ENCODE data around the gene RBM20.
"Not testable (repeated sequence)": the region's sequence is repeated elsewhere in the genome, so short reads cannot be mapped to it uniquely, and the experiment has no call there.

Gene RBM20

GRCh38 chr10:110765513-110766319, 121.6 kb downstream of the RBM20 start:
- no peak for DNase-seq (ENCODE audit: low read depth)

- not testable (repeated sequence) for DNase-seq (ENCODE audit: low read depth)
Measured at GRCh38 chr10:110767601-110768000, 123.5 kb downstream of the RBM20 start.

GRCh38 chr10:110770243-110770642, 126.1 kb downstream of the RBM20 start:
- no peak for DNase-seq (ENCODE audit: low read depth)

GRCh38 chr10:110771486-110771885, 127.3 kb downstream of the RBM20 start:
- no peak for DNase-seq (ENCODE audit: low read depth)

GRCh38 chr10:110771991-110772390, 127.9 kb downstream of the RBM20 start:
- DNase-seq (ENCODE audit: low read depth), result no peak

GRCh38 chr10:110772454-110773025, 128.4 kb downstream of the RBM20 start:
- no peak for DNase-seq (ENCODE audit: low read depth)

GRCh38 chr10:110773693-110774068, 129.5 kb downstream of the RBM20 start:
- DNase-seq (ENCODE audit: low read depth), result no peak

- peak; percentile 58 for DNase-seq (ENCODE audit: low read depth)
Measured at GRCh38 chr10:110774069-110775019, 130.2 kb downstream of the RBM20 start.

GRCh38 chr10:110775020-110775375, 130.9 kb downstream of the RBM20 start:
- DNase-seq (ENCODE audit: low read depth), result no peak

GRCh38 chr10:110775406-110775805, 131.3 kb downstream of the RBM20 start:
- no peak for DNase-seq (ENCODE audit: low read depth)

GRCh38 chr10:110777017-110777416, 132.9 kb downstream of the RBM20 start:
- no peak for DNase-seq (ENCODE audit: low read depth)

- DNase-seq (ENCODE audit: low read depth), result no peak
Measured at GRCh38 chr10:110777661-110778060, 133.5 kb downstream of the RBM20 start.

- no peak for DNase-seq (ENCODE audit: low read depth)
Measured at GRCh38 chr10:110778211-110778610, 134.1 kb downstream of the RBM20 start.

GRCh38 chr10:110779489-110779888, 135.4 kb downstream of the RBM20 start:
- DNase-seq (ENCODE audit: low read depth), result no peak

GRCh38 chr10:110780704-110781103, 136.6 kb downstream of the RBM20 start:
- DNase-seq (ENCODE audit: low read depth), result no peak

GRCh38 chr10:110781139-110781538, 137.0 kb downstream of the RBM20 start:
- no peak for DNase-seq (ENCODE audit: low read depth)

GRCh38 chr10:110782616-110783015, 138.5 kb downstream of the RBM20 start:
- no peak for DNase-seq (ENCODE audit: low read depth)

GRCh38 chr10:110783509-110784107, 139.5 kb downstream of the RBM20 start:
- DNase-seq (ENCODE audit: low read depth), result no peak

GRCh38 chr10:110784198-110784597, 140.1 kb downstream of the RBM20 start:
- no peak for DNase-seq (ENCODE audit: low read depth)

GRCh38 chr10:110786172-110786571, 142.0 kb downstream of the RBM20 start:
- no peak for DNase-seq (ENCODE audit: low read depth)

- DNase-seq (ENCODE audit: low read depth), result no peak
Measured at GRCh38 chr10:110788620-110789385, 144.7 kb downstream of the RBM20 start.

Measured in GM04503 (cell line).